ENCODE measurements around the gene ANO4. TPM values are rescaled to one million over a fixed set of nuclear protein-coding genes. Genes with fewer than 3 reads are reported as not detected.
"Not testable (repeated sequence)": the region's sequence is repeated elsewhere in the genome, so short reads cannot be mapped to it uniquely, and the experiment has no call there.

Gene ANO4
- total RNA-seq, 2 donors from 2014 or later, result not detected

- H3K9me3 Mint-ChIP-seq, result peaks cover 12% of the 10 kb centered on the region
- no peaks in the 10 kb centered on the region for H3K36me3 Mint-ChIP-seq (ENCODE audit: low read depth)
- no peak for ATAC-seq (replicated peaks)
- no peaks in the 10 kb centered on the region for H3K4me1 Mint-ChIP-seq
- no peaks in the 10 kb centered on the region for H3K27me3 Mint-ChIP-seq
- H3K27ac Mint-ChIP-seq, result no peak overlapping the region
- no peak overlapping the region for H3K4me3 Mint-ChIP-seq
These were observed 133.2 kb downstream of the ANO4 start for GRCh38 chr12:100927826-100928225.

- H3K27me3 Mint-ChIP-seq, result no peaks in the 10 kb centered on the region
- H3K27ac Mint-ChIP-seq, result no peak overlapping the region
- H3K36me3 Mint-ChIP-seq (ENCODE audit: low read depth), result no peaks in the 10 kb centered on the region
- no peaks in the 10 kb centered on the region for H3K4me1 Mint-ChIP-seq
- ATAC-seq (replicated peaks), result no peak
- peaks cover 6% of the 10 kb centered on the region for H3K9me3 Mint-ChIP-seq
- no peak overlapping the region for H3K4me3 Mint-ChIP-seq
These were observed 138.0 kb downstream of the ANO4 start for GRCh38 chr12:100932571-100932970.

GRCh38 chr12:100933531-100933930, 139.0 kb downstream of the ANO4 start:
- H3K27me3 Mint-ChIP-seq; H3K36me3 Mint-ChIP-seq (ENCODE audit: low read depth); H3K4me3 Mint-ChIP-seq; H3K4me1 Mint-ChIP-seq; H3K27ac Mint-ChIP-seq; H3K9me3 Mint-ChIP-seq; ATAC-seq (replicated peaks): not testable (repeated sequence)

- H3K9me3 Mint-ChIP-seq, result peaks cover 6% of the 10 kb centered on the region
- H3K27ac Mint-ChIP-seq, result no peak overlapping the region
- H3K27me3 Mint-ChIP-seq, result no peaks in the 10 kb centered on the region
- H3K36me3 Mint-ChIP-seq (ENCODE audit: low read depth), result no peaks in the 10 kb centered on the region
- H3K4me1 Mint-ChIP-seq, result no peaks in the 10 kb centered on the region
- H3K4me3 Mint-ChIP-seq, result no peak overlapping the region
- ATAC-seq (replicated peaks), result no peak
These were observed 141.4 kb downstream of the ANO4 start for GRCh38 chr12:100935929-100936328.

- no peaks in the 10 kb centered on the region for H3K36me3 Mint-ChIP-seq (ENCODE audit: low read depth)
- H3K4me3 Mint-ChIP-seq, result no peak overlapping the region
- H3K4me1 Mint-ChIP-seq, result no peaks in the 10 kb centered on the region
- peaks cover 6% of the 10 kb centered on the region for H3K9me3 Mint-ChIP-seq
- no peaks in the 10 kb centered on the region for H3K27me3 Mint-ChIP-seq
- no peak for ATAC-seq (replicated peaks)
- no peak overlapping the region for H3K27ac Mint-ChIP-seq
These were observed 142.1 kb downstream of the ANO4 start for GRCh38 chr12:100936661-100937060.

- ATAC-seq (replicated peaks), result no peak
- Mint-ChIP-seq H3K36me3 (ENCODE audit: low read depth) (no peaks in the 10 kb centered on the region), H3K27ac (no peak overlapping the region), H3K4me1 (no peaks in the 10 kb centered on the region), H3K4me3 (no peak overlapping the region), H3K27me3 (no peaks in the 10 kb centered on the region), H3K9me3 (peaks cover 4% of the 10 kb centered on the region)
These were observed 145.9 kb downstream of the ANO4 start for GRCh38 chr12:100940503-100940902.

GRCh38 chr12:100942984-100943749, 148.6 kb downstream of the ANO4 start:
- Mint-ChIP-seq H3K36me3 (ENCODE audit: low read depth) (no peaks in the 10 kb centered on the region), H3K27me3 (no peaks in the 10 kb centered on the region)
- no peak for ATAC-seq (replicated peaks)

GRCh38 chr12:100951756-100952155, 157.2 kb downstream of the ANO4 start:
- Mint-ChIP-seq H3K9me3 (no peaks in the 10 kb centered on the region), H3K27me3 (no peaks in the 10 kb centered on the region), H3K4me3 (no peak overlapping the region), H3K27ac (no peak overlapping the region), H3K36me3 (ENCODE audit: low read depth) (no peaks in the 10 kb centered on the region), H3K4me1 (no peaks in the 10 kb centered on the region)
- no peak for ATAC-seq (replicated peaks)

More at GRCh38 chr12:100942984-100943749, 148.6 kb downstream of the ANO4 start:
- Mint-ChIP-seq H3K9me3 (peaks cover 11% of the 10 kb centered on the region), H3K4me3 (no peak overlapping the region), H3K4me1 (no peaks in the 10 kb centered on the region), H3K27ac (no peak overlapping the region)

GRCh38 chr12:100953217-100953616, 158.6 kb downstream of the ANO4 start:
- no peaks in the 10 kb centered on the region for H3K4me1 Mint-ChIP-seq
- no peak overlapping the region for H3K27ac Mint-ChIP-seq
- H3K27me3 Mint-ChIP-seq, result no peaks in the 10 kb centered on the region
- H3K36me3 Mint-ChIP-seq (ENCODE audit: low read depth), result no peaks in the 10 kb centered on the region
- no peaks in the 10 kb centered on the region for H3K9me3 Mint-ChIP-seq
- no peak for ATAC-seq (replicated peaks)
- no peak overlapping the region for H3K4me3 Mint-ChIP-seq

- no peak overlapping the region for H3K4me3 Mint-ChIP-seq
- ATAC-seq (replicated peaks), result no peak
- no peaks in the 10 kb centered on the region for H3K9me3 Mint-ChIP-seq
- no peaks in the 10 kb centered on the region for H3K36me3 Mint-ChIP-seq (ENCODE audit: low read depth)
- no peaks in the 10 kb centered on the region for H3K27me3 Mint-ChIP-seq
- no peaks in the 10 kb centered on the region for H3K4me1 Mint-ChIP-seq
- H3K27ac Mint-ChIP-seq, result no peak overlapping the region
These were observed 159.1 kb downstream of the ANO4 start for GRCh38 chr12:100953677-100954076.

GRCh38 chr12:100954118-100954517, 159.5 kb downstream of the ANO4 start:
- no peak for ATAC-seq (replicated peaks)
- Mint-ChIP-seq H3K36me3 (ENCODE audit: low read depth) (no peaks in the 10 kb centered on the region), H3K4me3 (no peak overlapping the region), H3K27me3 (no peaks in the 10 kb centered on the region), H3K9me3 (no peaks in the 10 kb centered on the region), H3K27ac (no peak overlapping the region), H3K4me1 (no peaks in the 10 kb centered on the region)

- Mint-ChIP-seq H3K4me3 (no peak overlapping the region), H3K27ac (no peak overlapping the region), H3K4me1 (no peaks in the 10 kb centered on the region), H3K36me3 (ENCODE audit: low read depth) (no peaks in the 10 kb centered on the region), H3K9me3 (no peaks in the 10 kb centered on the region), H3K27me3 (no peaks in the 10 kb centered on the region)
- ATAC-seq (replicated peaks), result no peak
These were observed 160.6 kb downstream of the ANO4 start for GRCh38 chr12:100955139-100955538.

- Mint-ChIP-seq H3K4me3 (no peak overlapping the region), H3K27me3 (no peaks in the 10 kb centered on the region), H3K27ac (no peak overlapping the region), H3K4me1 (no peaks in the 10 kb centered on the region), H3K9me3 (no peaks in the 10 kb centered on the region), H3K36me3 (ENCODE audit: low read depth) (no peaks in the 10 kb centered on the region)
- no peak for ATAC-seq (replicated peaks)
These were observed 161.8 kb downstream of the ANO4 start for GRCh38 chr12:100956311-100956852.

- H3K27me3 Mint-ChIP-seq, result no peaks in the 10 kb centered on the region
- H3K9me3 Mint-ChIP-seq, result no peaks in the 10 kb centered on the region
- no peaks in the 10 kb centered on the region for H3K36me3 Mint-ChIP-seq (ENCODE audit: low read depth)
- no peak for ATAC-seq (replicated peaks)
- no peak overlapping the region for H3K27ac Mint-ChIP-seq
- no peak overlapping the region for H3K4me3 Mint-ChIP-seq
- no peaks in the 10 kb centered on the region for H3K4me1 Mint-ChIP-seq
These were observed 164.9 kb downstream of the ANO4 start for GRCh38 chr12:100959481-100959880.

- Mint-ChIP-seq H3K4me3 (no peak overlapping the region), H3K4me1 (no peaks in the 10 kb centered on the region), H3K9me3 (no peaks in the 10 kb centered on the region)
These were observed 167.6 kb downstream of the ANO4 start for GRCh38 chr12:100962086-100962712.

More at GRCh38 chr12:100962086-100962712, 167.6 kb downstream of the ANO4 start:
- no peak overlapping the region for H3K27ac Mint-ChIP-seq
- H3K36me3 Mint-ChIP-seq (ENCODE audit: low read depth), result no peaks in the 10 kb centered on the region
- no peak for ATAC-seq (replicated peaks)
- H3K27me3 Mint-ChIP-seq, result no peaks in the 10 kb centered on the region
